HEK293 (cell line): ENCODE results near the gene NONO.

Source experiments
- CTCF ChIA-PET: fragments of 350-600 bp; formaldehyde crosslinking; extraction: SDS; loops from one replicate; lab custom pipeline; 2021; ENCODE audit warnings: antibody characterized with exemption; lab: Yijun Ruan, JAX
- POLR2A ChIA-PET: fragments of 300-600 bp; formaldehyde crosslinking; extraction: SDS; loops from one replicate; lab custom pipeline; 2020; ENCODE audit warnings: antibody characterized with exemption, inconsistent platforms; lab: Yijun Ruan, JAX
- H3K27ac ChIP-seq: fragments of 200-500 bp; sonication (Bioruptor generic); 2 replicates; pipeline ENCODE4 v1.5.1; 2014; ENCODE audit warnings: low read depth, low read length, control low read depth, inconsistent platforms; ENCODE audit errors: extremely low read depth
- H3K36me3 ChIP-seq, 2 experiments: fragments of 200-500 bp in 1 of 2; sonication (Bioruptor generic) in 1 of 2; 1 replicate in 1 of 2; 2 replicates in 1 of 2; pipeline ENCODE4 v1.5.1; 2014 to 2017; ENCODE audit warnings: inconsistent platforms in 2 of 2, low read length in 2 of 2; ENCODE audit not compliant: control insufficient read depth in 2 of 2, insufficient read depth in 1 of 2
- H3K4me1 ChIP-seq: fragments of 200-500 bp; sonication (Bioruptor generic); 2 replicates; pipeline ENCODE4 v1.5.1; 2014; ENCODE audit warnings: mild to moderate bottlenecking, low read length, inconsistent platforms; ENCODE audit not compliant: control insufficient read depth, insufficient read depth
- H3K4me3 ChIP-seq: 2 replicates; pipeline ENCODE4 v1.5.1; 2011; ENCODE audit warnings: low read depth, mild to moderate bottlenecking, control low read depth, low read length, moderate library complexity
- H3K9me3 ChIP-seq: fragments of 200-500 bp; sonication (Bioruptor generic); 2 replicates; pipeline ENCODE4 v1.5.1; 2014; ENCODE audit warnings: low read depth, low read length, inconsistent platforms; ENCODE audit not compliant: control insufficient read depth, insufficient read depth
- GLIS1 ChIP-seq: fragments of 450-650 bp; formaldehyde crosslinking; IDR thresholded peaks from 2 replicates; pipeline ENCODE4 v1.5.1; 2016; ENCODE audit warnings: missing biosample characterization, missing genetic modification characterization
- GLIS2 ChIP-seq: fragments of 450-650 bp; formaldehyde crosslinking; IDR thresholded peaks from 2 replicates; pipeline ENCODE4 v1.5.1; 2016; ENCODE audit warnings: missing biosample characterization, missing genetic modification characterization
- HIC1 ChIP-seq: fragments of 450-650 bp; formaldehyde crosslinking; IDR thresholded peaks from 2 replicates; pipeline ENCODE4 v1.5.1; 2016; ENCODE audit warnings: missing biosample characterization, missing genetic modification characterization
- HOXD13 ChIP-seq: sonication (generic); formaldehyde crosslinking; IDR thresholded peaks from 2 replicates; pipeline ENCODE4 v1.8.0; 2022; ENCODE audit warnings: missing genetic modification reagents, borderline replicate concordance
- INSM2 ChIP-seq: fragments of 450-650 bp; formaldehyde crosslinking; IDR thresholded peaks from 2 replicates; pipeline ENCODE4 v1.5.1; 2016; ENCODE audit warnings: missing biosample characterization, missing genetic modification characterization
- KLF16 ChIP-seq: fragments of 450-650 bp; formaldehyde crosslinking; IDR thresholded peaks from 2 replicates; pipeline ENCODE4 v1.5.1; 2017; ENCODE audit warnings: missing biosample characterization, missing genetic modification characterization
- OVOL3 ChIP-seq: fragments of 450-650 bp; formaldehyde crosslinking; IDR thresholded peaks from 2 replicates; pipeline ENCODE4 v1.5.1; 2016; ENCODE audit warnings: missing biosample characterization, missing genetic modification characterization
- SP2 ChIP-seq: fragments of 450-650 bp; formaldehyde crosslinking; IDR thresholded peaks from 2 replicates; pipeline ENCODE4 v1.5.1; 2016; ENCODE audit warnings: missing biosample characterization, missing genetic modification characterization
- SP3 ChIP-seq: fragments of 450-650 bp; formaldehyde crosslinking; IDR thresholded peaks from 2 replicates; pipeline ENCODE4 v1.5.1; 2016; ENCODE audit warnings: missing biosample characterization, missing genetic modification characterization
- SP7 ChIP-seq: fragments of 450-650 bp; formaldehyde crosslinking; IDR thresholded peaks from 2 replicates; pipeline ENCODE4 v1.5.1; 2016; ENCODE audit warnings: missing biosample characterization, missing genetic modification characterization
- ZBTB17 ChIP-seq: fragments of 450-650 bp; formaldehyde crosslinking; IDR thresholded peaks from 2 replicates; pipeline ENCODE4 v1.5.1; 2016; ENCODE audit warnings: missing biosample characterization, missing genetic modification characterization
- ZBTB48 ChIP-seq: fragments of 450-650 bp; formaldehyde crosslinking; IDR thresholded peaks from 2 replicates; pipeline ENCODE4 v1.5.1; 2016; ENCODE audit warnings: missing biosample characterization, missing genetic modification characterization
- ZBTB7A ChIP-seq: fragments of 450-650 bp; formaldehyde crosslinking; IDR thresholded peaks from 2 replicates; pipeline ENCODE4 v1.5.1; 2016; ENCODE audit warnings: low read depth, missing biosample characterization, missing genetic modification characterization
- ZEB2 ChIP-seq: fragments of 450-650 bp; formaldehyde crosslinking; IDR thresholded peaks from 2 replicates; pipeline ENCODE4 v1.5.1; 2016; ENCODE audit warnings: missing biosample characterization, missing genetic modification characterization
- ZIC2 ChIP-seq: fragments of 450-650 bp; formaldehyde crosslinking; IDR thresholded peaks from 2 replicates; pipeline ENCODE4 v1.5.1; 2016; ENCODE audit warnings: missing biosample characterization, missing genetic modification characterization
- ZNF2 ChIP-seq: fragments of 450-650 bp; formaldehyde crosslinking; IDR thresholded peaks from 2 replicates; pipeline ENCODE4 v1.5.1; 2016; ENCODE audit warnings: missing biosample characterization, missing genetic modification characterization
- ZNF23 ChIP-seq: fragments of 450-650 bp; formaldehyde crosslinking; IDR thresholded peaks from 2 replicates; pipeline ENCODE4 v1.5.1; 2016; ENCODE audit warnings: missing biosample characterization, missing genetic modification characterization, borderline replicate concordance
- ZNF280D ChIP-seq: fragments of 450-650 bp; formaldehyde crosslinking; IDR thresholded peaks from 2 replicates; pipeline ENCODE4 v1.5.1; 2016; ENCODE audit warnings: missing biosample characterization, missing genetic modification characterization
- ZNF335 ChIP-seq: fragments of 450-650 bp; formaldehyde crosslinking; conservative IDR thresholded peaks from 2 replicates; pipeline ENCODE4 v1.5.1; 2016; ENCODE audit warnings: missing biosample characterization, missing genetic modification characterization
- ZNF354C ChIP-seq: fragments of 450-650 bp; formaldehyde crosslinking; IDR thresholded peaks from 2 replicates; pipeline ENCODE4 v1.5.1; 2016; ENCODE audit warnings: missing biosample characterization, missing genetic modification characterization, low read depth, borderline replicate concordance
- ZNF391 ChIP-seq: fragments of 450-650 bp; formaldehyde crosslinking; IDR thresholded peaks from 2 replicates; pipeline ENCODE4 v1.5.1; 2016; ENCODE audit warnings: low read depth, missing biosample characterization, missing genetic modification characterization, borderline replicate concordance
- ZNF404 ChIP-seq: fragments of 450-650 bp; formaldehyde crosslinking; IDR thresholded peaks from 2 replicates; pipeline ENCODE4 v1.5.1; 2017; ENCODE audit warnings: missing biosample characterization, missing genetic modification characterization
- ZNF488 ChIP-seq: fragments of 450-650 bp; formaldehyde crosslinking; IDR thresholded peaks from 2 replicates; pipeline ENCODE4 v1.5.1; 2016; ENCODE audit warnings: missing biosample characterization, missing genetic modification characterization
- ZNF561 ChIP-seq: fragments of 450-650 bp; IDR thresholded peaks from 2 replicates; pipeline ENCODE4 v1.5.1; 2018; ENCODE audit warnings: missing biosample characterization, missing genetic modification characterization, borderline replicate concordance
- ZNF660 ChIP-seq: fragments of 450-650 bp; IDR thresholded peaks from 2 replicates; pipeline ENCODE4 v1.5.1; 2018; ENCODE audit warnings: missing biosample characterization, mild to moderate bottlenecking, missing genetic modification characterization
- ZNF670 ChIP-seq: fragments of 450-650 bp; formaldehyde crosslinking; IDR thresholded peaks from 2 replicates; pipeline ENCODE4 v1.5.1; 2016; ENCODE audit warnings: missing biosample characterization, missing genetic modification characterization, low read depth
- ZNF843 ChIP-seq: fragments of 450-650 bp; formaldehyde crosslinking; IDR thresholded peaks from 2 replicates; pipeline ENCODE4 v1.5.1; 2016; ENCODE audit warnings: missing biosample characterization, missing genetic modification characterization
- ZSCAN18 ChIP-seq: fragments of 450-650 bp; formaldehyde crosslinking; IDR thresholded peaks from 2 replicates; pipeline ENCODE4 v1.5.1; 2016; ENCODE audit warnings: missing biosample characterization, missing genetic modification characterization

NONO gene

GRCh38 chrX:71283403-71284143 lies at the start of gene NONO:
TSS of gene NONO (plus strand) at chrX:71283635. CDS start at chrX:71290638, 7,003 bp downstream.
- Histone ChIP-seq H3K4me3 (peak within 1 kb of the TSS; percentile 84), H3K4me1 (peaks cover 4% of the 10 kb centered on the region; the same call in 1 of the 2 replicates), H3K36me3 (peaks cover 16 to 29% of the 10 kb centered on the region in 2 experiments), H3K27ac (peak within 1 kb of the TSS; percentile 98), H3K9me3 (no peaks in the 10 kb centered on the region)
- POLR2A ChIA-PET = interaction anchor here (0.5 to 1.9 kb wide), 16 partner anchors 9 to 251 kb away, joined by 3 to 34 read pairs (median 5); partner anchors contain the start of genes ITGB1BP2, MED12, TAF1 and ZMYM3
- CTCF ChIA-PET = interaction anchor here (0.5 to 0.8 kb wide), 5 partner anchors 29 to 730 kb away, joined by 3 to 8 read pairs (median 4); partner anchors contain the start of gene ZMYM3
- 0 out of 2 replicates have a peak, but pooled peaks have one; percentile 19 for TF ChIP-seq ZBTB17 (tag by site-specific recombination)
- TF ChIP-seq ZNF561 (tag by site-specific recombination) = 0 out of 2 replicates have a peak, but pooled peaks have one; percentile 45
- TF ChIP-seq ZEB2 = peak; percentile 69; the same call in 1 of the 2 replicates
- TF ChIP-seq ZNF23 (tag by site-specific recombination) = no peak
- peak; percentile 83 for TF ChIP-seq GLIS2 (tag by site-specific recombination)
- TF ChIP-seq ZSCAN18 (tag by site-specific recombination) = peak; percentile 68; the same call in 1 of the 2 replicates
- peak; percentile 96 for TF ChIP-seq HIC1 (tag by site-specific recombination)
- peak; percentile 61 for TF ChIP-seq SP7 (tag by site-specific recombination)
- TF ChIP-seq GLIS1 = peak; percentile 28
- TF ChIP-seq ZNF843 (tag by site-specific recombination) = no peak
- 0 out of 2 replicates have a peak, but pooled peaks have one; percentile 50 for TF ChIP-seq OVOL3
- TF ChIP-seq ZNF404 (tag by site-specific recombination) = no peak
- TF ChIP-seq SP3 (tag by site-specific recombination) = peak; percentile 58
- 0 out of 2 replicates have a peak, but pooled peaks have one; percentile 48 for TF ChIP-seq ZBTB48 (tag by site-specific recombination)
- TF ChIP-seq ZNF354C = no peak
- peak; percentile 65 for TF ChIP-seq ZNF335 (tag by site-specific recombination)
- TF ChIP-seq ZNF280D (tag by site-specific recombination) = 0 out of 2 replicates have a peak, but pooled peaks have one; percentile 27
- TF ChIP-seq ZNF660 (tag by site-specific recombination) = peak; percentile 65; the same call in 1 of the 2 replicates
- TF ChIP-seq SP2 (tag by site-specific recombination) = peak; percentile 92
- TF ChIP-seq ZNF2 (tag by site-specific recombination) = peak; percentile 46; the same call in 1 of the 2 replicates
- peak; percentile 27; the same call in 1 of the 2 replicates for TF ChIP-seq ZIC2
- TF ChIP-seq ZNF488 (tag by site-specific recombination) = no peak
- TF ChIP-seq INSM2 (tag by site-specific recombination) = 0 out of 2 replicates have a peak, but pooled peaks have one; percentile 49
- TF ChIP-seq KLF16 (tag by site-specific recombination) = peak; percentile 38; the same call in 1 of the 2 replicates
- 0 out of 2 replicates have a peak, but pooled peaks have one; percentile 55 for TF ChIP-seq ZNF391 (tag by site-specific recombination)
- TF ChIP-seq ZNF670 (tag by site-specific recombination) = no peak
- no peak for TF ChIP-seq ZBTB7A (tag by site-specific recombination)
- peak; percentile 78 for TF ChIP-seq HOXD13 (CRISPR knock-in tag)
